Activated CD8-positive, alpha-beta memory T cell treated with anti-CD3 and anti-CD28 coated beads for 48 hours (primary cell): ENCODE data around the gene ARFIP2.

Experiments
- DNase-seq, 3 experiments: peaks; one replicate each; pipeline ENCODE4 v3.0.0-alpha.2; 2020; ENCODE audit warnings: low read depth in 2 of 3, low spot score in 2 of 3

Gene ARFIP2

GRCh38 chr11:6443269-6444003 is 37.7 kb downstream of the ARFIP2 start:
- peak in 1 of 3 experiments; percentile 29 for DNase-seq

DNA sequence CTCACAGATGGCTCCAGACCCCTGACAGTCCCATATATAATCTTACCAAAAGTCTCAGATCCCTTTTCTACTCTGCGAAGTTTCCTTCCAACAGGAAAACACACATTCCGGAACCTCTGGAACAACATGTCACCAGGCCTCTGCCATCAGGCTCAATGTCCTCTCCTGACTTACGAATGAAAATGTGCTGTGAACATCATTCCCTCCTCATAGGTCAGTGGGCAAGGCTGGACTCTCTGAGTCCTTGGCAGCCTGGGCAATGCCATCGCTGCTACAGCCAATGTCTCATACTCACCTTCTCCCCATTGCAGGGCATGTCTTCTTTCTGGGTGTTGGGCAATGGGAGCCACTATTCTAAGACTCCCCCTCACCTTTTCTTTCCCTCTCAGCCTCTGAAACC is 38.7 kb downstream of the ARFIP2 start:
- no peak for DNase-seq

DNA sequence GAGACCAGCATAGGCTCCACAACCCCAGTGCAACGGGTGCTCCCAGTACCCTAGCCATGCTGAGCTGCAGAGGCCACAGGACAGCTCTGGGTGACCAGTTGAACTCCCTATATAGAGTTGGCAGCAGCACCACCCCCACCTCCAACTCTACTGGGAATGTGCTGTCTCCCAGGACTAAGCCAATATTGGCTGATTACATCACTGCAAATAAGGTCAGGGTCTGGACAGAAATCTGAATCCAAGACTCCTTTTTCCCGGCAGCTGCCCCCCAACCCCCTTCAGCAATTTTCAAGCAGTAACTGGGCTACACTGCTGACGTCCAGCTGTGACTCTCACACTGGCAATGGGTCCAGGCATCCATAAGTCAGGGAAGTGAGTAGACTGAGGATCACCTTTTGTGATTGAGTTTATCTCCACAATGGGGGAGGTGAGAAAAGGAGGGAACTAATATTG is 40.2 kb downstream of the ARFIP2 start, which contains the start of gene HPX:
TSS of gene HPX (minus strand) at position 82 of the 453 bp plus-strand sequence. CDS start at position 58, 24 bp downstream.
- no peak for DNase-seq

DNA sequence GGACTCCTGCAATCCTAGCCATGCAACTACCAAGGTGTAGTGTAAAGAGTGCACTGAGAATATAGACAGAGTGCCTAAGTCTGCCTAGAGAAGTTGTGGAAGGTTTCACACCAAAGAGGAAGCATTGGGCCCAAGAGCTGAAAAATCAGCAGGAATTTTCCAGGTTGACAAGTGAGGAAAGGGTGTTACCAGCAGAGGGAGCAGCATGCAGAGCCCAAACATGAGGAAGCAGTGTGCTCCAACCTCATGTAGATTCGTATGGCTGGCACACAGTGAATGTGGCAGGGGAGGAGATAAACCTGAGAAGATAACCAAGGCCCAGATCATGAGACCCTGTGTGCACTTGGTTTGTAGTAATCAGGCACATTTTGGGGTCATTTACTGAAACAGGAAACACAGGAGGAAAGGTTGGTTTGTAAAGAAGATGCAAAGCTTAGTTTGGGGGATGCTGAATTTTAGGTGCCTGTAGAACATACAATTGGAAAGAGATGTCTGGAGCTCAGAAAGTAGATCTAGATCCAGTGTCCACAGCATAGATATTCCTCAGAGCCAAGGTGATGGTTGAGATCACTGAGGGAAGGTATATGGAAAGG is 42.1 kb downstream of the ARFIP2 start:
- no peak for DNase-seq

DNA sequence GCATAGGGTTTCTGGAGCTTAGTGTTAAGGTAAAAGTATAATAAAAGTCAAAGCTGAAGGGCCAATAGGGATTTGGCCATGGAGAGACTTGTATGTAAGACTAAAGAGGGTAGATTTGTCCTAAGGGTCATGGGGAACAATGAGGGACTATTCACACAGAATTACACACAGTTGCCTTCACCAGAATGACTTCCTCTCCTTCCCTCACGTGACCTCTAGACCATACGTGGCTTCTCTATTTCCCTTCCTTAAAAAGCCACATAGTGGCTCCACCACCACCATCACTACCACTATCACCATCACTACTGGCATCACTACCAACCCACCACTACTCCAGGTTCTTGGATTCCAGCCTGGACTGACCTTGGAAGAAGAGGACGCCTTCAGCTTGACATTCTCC is 43.1 kb downstream of the ARFIP2 start:
- DNase-seq: no peak

- no peak for DNase-seq
Measured at GRCh38 chr11:6437423-6437822, 43.7 kb downstream of the ARFIP2 start.

DNA sequence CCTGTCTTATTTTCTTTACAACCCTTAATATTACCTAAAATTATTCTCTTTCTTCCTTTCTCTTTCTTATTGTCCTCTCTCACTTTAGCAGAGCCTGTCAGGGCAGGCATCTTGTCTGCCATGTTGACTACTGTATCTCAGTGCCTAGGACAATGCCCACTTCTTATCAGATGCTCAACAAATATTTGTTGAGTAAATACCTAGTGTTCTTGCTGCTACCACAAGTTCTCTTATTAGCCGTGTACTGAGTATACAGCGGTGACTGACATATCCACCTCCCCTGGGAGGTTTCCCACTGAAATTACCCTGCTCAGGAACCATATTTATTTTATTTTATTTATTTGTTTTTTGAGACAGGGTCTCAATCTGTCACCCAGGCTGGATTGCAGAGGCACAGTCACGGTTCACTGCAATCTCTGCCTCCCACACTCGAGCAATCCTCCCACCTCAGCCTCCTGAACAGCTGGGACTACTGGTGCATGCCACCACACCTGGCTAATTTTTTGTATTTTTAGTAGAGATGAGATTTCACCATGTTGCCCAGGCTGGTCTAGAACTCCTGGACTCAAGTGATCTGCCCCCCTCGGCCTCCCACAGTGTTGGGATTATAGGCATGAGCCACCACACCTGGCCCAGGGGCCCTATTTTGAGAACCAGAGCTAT is 47.0 kb downstream of the ARFIP2 start:
- DNase-seq: no peak

DNA sequence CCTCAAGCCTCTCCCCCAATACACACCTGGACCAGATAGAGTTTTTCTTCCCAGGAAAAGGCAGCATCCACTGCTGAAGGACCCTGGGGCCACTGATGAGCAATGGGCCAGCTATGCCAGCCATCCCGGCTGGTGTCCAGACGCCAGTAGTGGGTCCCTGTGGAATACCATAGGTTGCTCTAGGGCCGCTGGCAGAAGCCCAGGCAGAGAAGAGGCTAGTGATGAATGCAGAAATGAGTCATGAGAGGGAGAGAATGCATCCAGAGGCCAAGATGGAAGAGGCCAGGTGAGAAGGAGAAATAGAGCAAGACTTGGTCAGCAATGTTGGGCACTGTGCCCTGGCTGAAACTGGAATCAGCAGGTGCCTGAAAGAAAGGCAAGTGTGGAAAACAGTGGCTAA is 49.3 kb downstream of the ARFIP2 start:
- no peak for DNase-seq

DNA sequence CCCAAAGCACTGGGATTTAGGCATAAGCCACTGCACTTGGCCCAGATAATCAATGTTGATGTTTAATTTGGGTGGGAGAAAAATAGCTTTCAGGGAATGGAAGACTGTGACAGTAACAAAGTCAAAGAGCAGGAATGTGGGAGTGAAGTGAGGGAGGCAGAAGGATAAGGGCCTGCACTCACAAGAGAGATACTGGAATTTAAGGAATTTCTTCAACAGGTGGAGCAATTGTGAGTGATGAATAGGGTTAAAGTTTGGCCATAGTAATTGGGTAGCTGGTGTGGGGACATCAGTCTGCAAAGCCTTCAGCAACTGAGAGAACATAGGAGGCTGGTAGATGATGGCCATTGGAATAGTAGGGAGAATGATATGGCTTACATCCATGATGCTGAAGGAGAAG is 53.6 kb downstream of the ARFIP2 start:
- DNase-seq: no peak
